Prostate gland (tissue), 2 donors: ENCODE results near the gene C1QTNF7.

Experiments used
- CTCF ChIP-seq, 4 experiments: fragments of 200-600 bp in 2 of 4; fragments of 450-650 bp in 2 of 4; sonication (generic) in 2 of 4; IDR thresholded peaks; 1 replicate in 3 of 4; 2 replicates in 1 of 4; pipeline ENCODE4 v1.5.1; 2016 to 2019; ENCODE audit warnings: antibody characterized with exemption in 4 of 4, mild to moderate bottlenecking in 2 of 4, moderate library complexity in 2 of 4
- POLR2A ChIP-seq: fragments of 450-650 bp; IDR thresholded peaks from one replicate; pipeline ENCODE4 v1.6.1; 2016; ENCODE audit warnings: antibody characterized with exemption, mild to moderate bottlenecking

- TF ChIP-seq POLR2A (no peak), CTCF (IDR thresholded peaks at IDR 0.05) (no peak)
Measured at GRCh38 chr4:15390494-15390893, 37.3 kb upstream of the C1QTNF7 start.
